IPS DF 19.7 (cell line): ENCODE data around the gene GRIN1.
"Not testable (repeated sequence)": the region's sequence is repeated elsewhere in the genome, so short reads cannot be mapped to it uniquely, and the experiment has no call there.

Experiments
- DNase-seq: peaks from one replicate; pipeline ENCODE4 v3.0.0-alpha.2; 2013; ENCODE audit warnings: low read depth, low spot score

The GRIN1 gene

GRCh38 chr9:137111788-137112563, 27.0 kb upstream of the GRIN1 start:
- no peak for DNase-seq

DNA sequence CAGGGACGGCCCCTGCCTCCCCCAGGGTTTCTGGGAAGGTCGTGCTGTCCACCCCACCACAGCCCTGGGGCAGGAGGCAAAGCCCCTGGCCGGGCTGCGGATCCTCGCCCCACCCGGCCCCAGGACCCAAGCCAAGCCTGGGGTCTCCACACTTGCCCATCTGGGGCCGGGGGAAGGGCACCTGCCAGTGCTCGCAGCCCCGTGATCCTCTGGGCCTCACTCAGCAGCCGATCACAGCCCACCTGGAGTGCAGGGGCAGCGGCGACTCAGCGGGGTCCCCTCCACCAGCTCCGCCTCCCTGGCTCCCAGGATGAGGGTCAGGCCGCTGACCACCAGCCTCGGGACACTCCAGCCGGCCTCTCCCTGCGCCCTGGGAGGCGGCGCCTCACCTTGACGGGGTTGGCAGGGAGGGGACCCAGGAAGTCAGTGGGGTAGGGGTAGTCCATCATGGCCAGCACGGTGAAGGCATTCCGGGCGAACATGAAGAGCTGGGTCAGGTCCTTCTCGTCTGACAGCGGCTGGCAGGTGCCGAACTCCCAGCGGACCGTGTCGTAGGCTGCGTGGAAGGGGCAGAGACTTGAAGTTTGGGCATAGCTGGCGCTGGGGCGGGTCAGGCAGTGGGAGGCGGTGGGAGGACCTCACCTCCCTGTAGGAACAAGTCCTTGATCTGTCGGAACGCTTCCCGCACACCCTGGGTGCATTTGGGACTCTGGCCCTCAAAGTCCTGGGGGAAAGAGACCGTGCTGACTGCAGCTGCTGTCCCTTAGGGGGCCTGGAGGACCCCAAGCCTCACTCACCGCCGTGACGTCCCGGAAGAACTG, 26.2 kb upstream of the GRIN1 start:
- DNase-seq, result no peak

DNA sequence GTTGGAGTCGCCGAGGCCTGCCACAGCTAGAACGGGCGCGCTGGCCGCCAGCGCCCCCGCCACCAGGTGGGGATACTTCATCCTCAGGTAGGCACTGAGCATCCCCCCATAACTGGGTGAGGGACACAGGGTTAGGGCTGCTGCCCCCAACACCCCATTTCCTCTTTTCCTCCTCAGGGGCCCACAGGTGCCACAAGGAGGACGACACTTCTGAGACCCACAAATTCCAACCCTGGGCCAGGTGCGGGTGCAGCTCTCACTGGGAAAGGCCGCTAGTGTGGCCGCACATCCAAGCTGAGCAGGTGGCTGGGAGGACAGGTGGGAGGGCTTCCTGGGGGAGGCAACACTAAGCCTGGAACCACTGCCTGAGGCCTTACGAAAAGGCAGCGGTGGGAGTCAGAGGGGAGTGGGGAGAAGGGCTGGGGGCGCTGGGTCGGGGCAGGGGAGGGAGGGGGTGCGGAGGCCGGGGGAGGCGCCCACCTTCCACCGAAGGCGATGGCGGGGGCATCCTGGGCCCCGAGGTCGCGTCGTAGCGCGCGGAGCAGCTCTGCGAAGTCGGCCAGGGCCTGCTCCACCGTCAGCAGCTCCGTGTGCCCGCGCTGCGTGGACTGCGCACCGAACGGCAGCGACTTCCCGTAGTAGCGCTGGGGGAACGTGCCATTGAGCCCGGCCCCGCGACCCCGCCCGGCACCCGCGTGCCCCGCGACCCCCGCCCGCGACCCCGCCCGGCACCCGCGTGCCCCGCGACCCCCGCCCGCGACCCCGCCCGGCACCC, 25.4 kb upstream of the GRIN1 start:
- no peak for DNase-seq

GRCh38 chr9:137114220-137114612, 24.7 kb upstream of the GRIN1 start:
- no peak for DNase-seq

DNA sequence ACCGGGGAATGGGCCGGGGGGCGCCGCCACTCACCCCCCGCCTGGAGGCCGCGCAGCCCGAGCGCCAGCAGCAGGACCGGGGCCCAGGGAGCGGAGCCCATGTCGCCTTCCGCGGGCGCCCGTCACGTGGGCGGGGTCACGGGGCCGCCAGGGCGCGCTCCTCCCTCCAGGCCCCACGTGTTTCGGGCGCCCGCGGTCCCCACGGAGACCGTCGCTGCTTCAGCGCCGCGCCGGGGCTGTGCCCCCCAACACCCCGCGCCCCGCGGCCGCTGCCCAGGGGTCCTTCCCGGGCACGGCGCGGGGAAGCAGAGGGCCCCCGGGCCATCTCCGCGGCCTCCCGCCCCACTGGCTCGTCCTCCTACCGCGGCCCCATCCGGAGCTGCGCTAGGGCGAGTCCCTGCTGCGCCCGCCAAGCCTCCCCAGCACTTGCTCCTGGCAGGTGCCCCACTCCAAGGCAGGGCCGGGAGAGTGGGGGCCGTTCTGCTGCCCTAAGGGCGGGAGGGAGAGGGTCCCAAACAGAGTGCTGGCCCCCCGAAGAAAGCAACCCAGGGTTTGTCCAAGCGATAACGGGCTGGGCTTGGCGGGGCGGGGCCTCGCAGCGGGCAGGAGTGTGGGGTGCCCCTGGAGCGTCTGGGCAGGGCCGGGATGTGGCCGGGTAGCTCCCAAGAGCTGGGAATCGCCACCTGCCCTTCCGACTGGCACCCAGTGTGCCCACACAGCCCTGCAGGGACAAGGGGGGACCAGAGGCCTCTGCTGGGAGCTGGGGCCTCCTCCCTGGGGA, 24.2 kb upstream of the GRIN1 start, which contains the start of gene DPP7:
DPP7 (minus strand) TSS at position 121 of the 781 bp plus-strand sequence; CDS start at position 101, 20 bp downstream.
- no peak for DNase-seq

- no peak for DNase-seq
These were observed 23.4 kb upstream of the GRIN1 start for GRCh38 chr9:137115394-137116026.

DNA sequence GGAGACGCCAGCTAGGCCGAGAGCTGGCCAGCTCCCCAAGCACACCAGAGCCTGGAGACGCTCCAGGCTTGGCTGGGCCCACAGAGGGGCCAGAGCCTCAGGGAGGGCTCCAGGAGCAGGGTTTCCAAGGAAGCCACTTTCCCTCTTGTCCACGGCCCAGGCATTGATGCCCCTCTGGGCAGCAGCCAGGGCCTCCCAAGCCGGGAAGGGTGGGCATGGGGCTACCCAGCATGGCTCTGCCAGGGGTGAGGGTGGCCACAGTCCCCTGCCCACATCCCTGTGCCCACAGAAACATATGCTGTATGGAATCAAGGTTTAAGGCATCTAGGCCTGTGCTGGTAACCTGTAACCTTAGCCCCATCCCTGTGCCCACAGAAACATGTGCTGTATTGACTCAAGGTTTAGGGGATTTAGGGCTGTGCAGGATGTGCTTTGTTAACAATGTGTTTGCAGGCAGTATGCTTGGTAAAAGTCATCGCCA, 22.9 kb upstream of the GRIN1 start:
- DNase-seq, result no peak

GRCh38 chr9:137116728-137117127, 22.2 kb upstream of the GRIN1 start:
- DNase-seq, result no peak

DNA sequence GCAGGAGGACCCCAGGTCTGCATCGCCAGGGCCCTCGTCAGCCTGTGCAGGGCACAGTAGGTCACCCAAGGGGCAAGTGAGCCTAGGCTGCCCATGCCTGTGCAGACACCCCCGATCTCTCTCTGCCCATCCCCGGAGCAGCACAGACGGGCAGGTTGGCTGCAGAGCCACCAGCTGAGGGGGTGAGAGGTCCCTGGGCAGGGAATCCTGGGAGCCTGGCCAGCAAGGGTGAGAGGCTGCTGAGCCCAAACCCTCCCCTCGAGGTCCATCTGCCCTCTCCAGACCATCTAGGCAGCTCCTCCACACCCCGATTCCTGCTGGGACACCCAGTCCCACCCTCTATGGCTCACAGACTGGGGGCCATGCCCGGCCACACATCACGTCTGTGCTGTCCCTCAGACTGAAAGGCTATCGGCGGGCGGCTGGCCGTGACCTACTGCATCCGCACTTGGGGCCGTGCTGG, 21.7 kb upstream of the GRIN1 start:
- DNase-seq, result no peak

DNA sequence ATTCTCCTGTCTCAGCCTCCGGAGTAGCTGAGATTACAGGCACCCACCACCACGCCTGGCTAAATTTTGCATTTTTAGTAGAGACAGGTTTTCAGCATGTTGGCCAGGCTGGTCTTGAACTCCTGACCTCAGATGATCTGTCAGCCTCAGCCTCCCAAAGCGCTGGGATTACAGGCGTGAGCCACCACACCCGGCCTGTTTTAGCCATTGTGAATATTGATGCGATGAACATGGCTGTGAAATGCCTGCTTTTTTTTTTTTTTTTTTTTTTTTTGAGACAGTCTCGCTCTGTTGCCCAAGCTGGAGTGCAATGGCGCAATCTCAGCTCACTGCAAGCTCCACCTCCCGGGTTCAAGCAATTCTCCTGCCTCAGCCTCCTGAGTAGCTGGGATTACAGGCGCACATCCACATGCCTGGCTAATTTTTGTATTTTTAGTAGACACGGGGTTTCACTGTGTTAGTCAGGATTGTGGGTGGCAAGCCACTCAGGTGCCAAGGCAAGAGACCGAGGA, 20.8 kb upstream of the GRIN1 start:
- DNase-seq, result not testable (repeated sequence)

DNA sequence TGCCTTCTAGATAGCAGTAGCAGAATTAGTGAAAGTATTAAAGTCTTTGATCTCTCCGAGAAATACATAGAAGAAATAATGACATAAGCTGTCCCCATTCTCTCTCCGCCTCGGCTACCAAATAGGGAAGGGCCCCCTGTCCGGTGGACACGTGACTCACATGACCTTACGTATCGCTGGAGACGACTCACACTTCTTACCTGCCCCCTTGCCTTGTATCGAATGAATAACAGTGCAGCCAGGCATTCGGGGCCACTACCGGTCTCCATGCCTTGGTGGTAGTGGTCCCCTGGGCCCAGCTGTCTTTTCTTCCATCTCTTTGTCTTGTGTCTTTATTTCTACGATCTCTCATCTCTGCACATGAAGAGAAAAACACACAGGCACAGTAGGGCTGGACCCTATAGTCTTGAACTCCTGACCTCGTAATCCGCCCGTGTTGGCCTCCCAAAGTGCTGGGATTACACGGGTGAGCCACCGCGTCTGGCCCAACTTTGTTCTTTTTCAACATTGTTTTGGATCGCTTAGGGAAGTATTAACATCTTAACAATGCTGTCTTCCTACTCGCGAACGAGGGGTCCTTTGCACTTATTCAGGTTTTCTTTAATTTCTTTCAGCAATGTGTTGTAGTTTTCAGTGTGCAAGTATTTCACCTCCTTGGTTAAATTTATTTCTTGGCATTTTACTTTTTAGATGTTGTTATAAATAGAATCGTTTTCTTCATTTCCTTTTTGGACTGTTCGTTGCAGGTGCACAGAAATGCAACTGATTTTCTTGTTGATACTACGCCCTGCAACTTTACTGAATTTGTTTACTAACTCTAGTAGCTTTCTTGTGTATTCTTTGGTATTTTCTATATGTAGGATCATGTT, 16.8 kb upstream of the GRIN1 start:
- DNase-seq, result not testable (repeated sequence)

DNA sequence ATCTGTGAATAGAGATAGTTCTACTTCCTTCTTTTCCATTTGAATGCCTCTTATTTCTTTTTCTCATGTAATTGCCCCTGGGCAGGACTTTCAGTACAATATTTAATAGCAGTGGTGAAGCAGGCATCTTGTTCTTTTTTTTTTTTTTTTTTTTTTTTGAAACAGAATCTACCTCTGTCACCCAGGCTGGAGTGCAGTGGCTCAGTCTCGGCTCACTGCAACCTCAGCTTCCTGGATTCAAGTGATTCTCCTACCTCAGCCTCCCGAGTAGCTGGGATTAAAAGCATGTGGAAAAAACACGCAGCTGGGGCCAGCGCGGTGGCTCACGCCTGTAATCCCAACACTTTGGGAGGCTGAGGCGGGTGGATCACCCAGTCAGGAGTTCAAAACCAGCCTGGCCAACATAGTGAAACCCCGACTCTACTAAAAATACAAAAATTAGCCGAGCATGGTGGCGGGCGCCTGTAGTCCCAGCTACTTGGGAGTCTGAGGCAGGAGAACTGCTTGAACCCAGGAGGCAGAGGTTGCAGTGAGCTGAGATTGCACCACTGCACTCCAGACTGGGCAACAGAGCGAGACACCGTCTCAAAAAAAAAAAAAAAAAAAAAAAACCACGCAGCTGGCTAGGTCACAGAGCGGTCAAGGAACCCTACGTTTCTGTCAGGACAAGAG, 16.0 kb upstream of the GRIN1 start:
- not testable (repeated sequence) for DNase-seq

- no peak for DNase-seq
These were observed 15.5 kb upstream of the GRIN1 start for GRCh38 chr9:137123468-137123837.

GRCh38 chr9:137123952-137124462, 14.9 kb upstream of the GRIN1 start:
- DNase-seq, result not testable (repeated sequence)

- DNase-seq, result no peak
These were observed 12.2 kb upstream of the GRIN1 start for GRCh38 chr9:137126786-137127185.

- no peak for DNase-seq
These were observed 11.4 kb upstream of the GRIN1 start for GRCh38 chr9:137127301-137128157.

- no peak for DNase-seq
These were observed 10.6 kb upstream of the GRIN1 start for GRCh38 chr9:137128158-137128861.
